ENCODE data around the gene TRIM14. TPM values are rescaled to one million over a fixed set of nuclear protein-coding genes. Genes with fewer than 3 reads are reported as not detected.
"Not testable (repeated sequence)": the region's sequence is repeated elsewhere in the genome, so short reads cannot be mapped to it uniquely, and the experiment has no call there.

TRIM14 gene
- total and polyA plus RNA-seq, 5 donors, result 1.2 to 8.1 (median 4.0) TPM

DNA sequence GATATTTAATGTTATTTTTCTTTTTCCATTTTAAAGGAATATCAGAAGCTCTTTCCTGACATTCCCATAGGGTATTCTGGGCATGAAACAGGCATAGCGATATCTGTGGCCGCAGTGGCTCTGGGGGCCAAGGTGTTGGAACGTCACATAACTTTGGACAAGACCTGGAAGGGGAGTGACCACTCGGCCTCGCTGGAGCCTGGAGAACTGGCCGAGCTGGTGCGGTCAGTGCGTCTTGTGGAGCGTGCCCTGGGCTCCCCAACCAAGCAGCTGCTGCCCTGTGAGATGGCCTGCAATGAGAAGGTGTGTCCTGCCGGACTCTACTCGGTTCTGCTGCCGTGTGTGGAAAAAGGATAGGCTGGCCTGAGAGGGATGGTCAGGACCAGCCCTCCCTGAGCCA is 38.2 kb downstream of the TRIM14 start:
- Histone ChIP-seq H3K4me3 (ENCODE audit: low read length) (no peak overlapping the region), H3K4me1 (ENCODE audit: control insufficient read depth, insufficient read depth, low read length) (no peaks in the 10 kb centered on the region), H3K27ac (ENCODE audit: low read length) (no peak overlapping the region), H3K27me3 (ENCODE audit: control insufficient read depth, insufficient read depth) (no peaks in the 10 kb centered on the region), H3K9me3 (ENCODE audit: control insufficient read depth, low read length) (no peaks in the 10 kb centered on the region)
- ATAC-seq (no peak), DNase-seq (no peak)
- intact Hi-C loops (cut with DNase I), result no loop called here
- WGBS, result 92% methylated on average over 12 of the region's 12 CpGs

DNA sequence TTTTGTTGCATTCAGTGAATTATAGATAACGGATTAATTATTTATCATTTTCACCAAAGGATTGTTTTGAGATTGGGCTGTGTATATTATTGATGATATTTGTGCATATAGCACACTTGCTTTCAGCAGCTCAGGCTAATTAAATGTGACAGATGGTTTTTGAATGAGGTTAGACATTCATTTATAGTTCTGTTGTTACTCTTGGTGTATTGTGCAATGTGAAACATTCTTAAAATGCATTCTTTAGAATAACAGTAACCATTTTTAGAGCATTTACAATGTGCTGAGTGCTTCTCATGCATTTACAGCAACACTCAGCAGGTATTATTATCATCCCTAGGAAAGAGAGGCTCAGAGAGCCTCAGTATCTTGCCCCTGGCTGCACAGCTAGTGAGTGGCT is 38.7 kb downstream of the TRIM14 start:
- intact Hi-C loops (cut with DNase I), result no loop called here
- Histone ChIP-seq H3K9me3 (ENCODE audit: control insufficient read depth, low read length) (no peaks in the 10 kb centered on the region), H3K4me3 (ENCODE audit: low read length) (no peak overlapping the region), H3K27me3 (ENCODE audit: control insufficient read depth, insufficient read depth) (no peaks in the 10 kb centered on the region), H3K4me1 (ENCODE audit: control insufficient read depth, insufficient read depth, low read length) (no peaks in the 10 kb centered on the region), H3K27ac (ENCODE audit: low read length) (no peak overlapping the region)
- 98% methylated on average over 1 of the region's 1 CpG for WGBS
- no peak for ATAC-seq
- no peak for DNase-seq

DNA sequence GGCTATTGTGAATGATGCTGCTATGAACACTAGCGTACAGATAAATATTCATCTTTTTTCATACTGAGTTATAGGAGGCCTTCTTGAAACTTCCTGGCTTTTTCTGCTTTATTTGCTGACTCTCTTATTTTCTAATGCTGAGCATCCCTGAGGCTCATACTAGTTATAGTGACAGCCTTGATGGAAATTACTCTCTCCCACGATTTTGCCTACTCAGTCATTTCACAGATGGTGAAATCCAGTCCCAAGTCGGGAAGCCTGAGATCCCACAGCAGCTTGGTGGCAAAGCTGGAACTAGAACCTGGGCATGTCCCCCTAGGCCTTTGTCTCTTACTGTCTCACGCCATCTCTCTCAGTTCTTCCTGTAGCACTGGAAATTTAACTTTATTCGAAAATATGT is 40.1 kb downstream of the TRIM14 start:
- H3K4me1 ChIP-seq (ENCODE audit: control insufficient read depth, insufficient read depth, low read length), result peaks cover 2% of the 10 kb centered on the region
- no peaks in the 10 kb centered on the region for H3K9me3 ChIP-seq (ENCODE audit: control insufficient read depth, low read length)
- DNase-seq (no peak), ATAC-seq (no peak)
- no peak overlapping the region for H3K4me3 ChIP-seq (ENCODE audit: low read length)
- H3K27ac ChIP-seq (ENCODE audit: low read length), result no peak overlapping the region
- WGBS, result 85% methylated on average over 5 of the region's 5 CpGs
- H3K27me3 ChIP-seq (ENCODE audit: control insufficient read depth, insufficient read depth), result no peaks in the 10 kb centered on the region
- intact Hi-C loops (cut with DNase I), result loop anchor here in 3 of 4 donors (5.0 to 10.0 kb wide), 3 partner anchors 176 to 186 kb away; partner anchors contain the start of gene TBC1D2 (in 1 of the 3)

DNA sequence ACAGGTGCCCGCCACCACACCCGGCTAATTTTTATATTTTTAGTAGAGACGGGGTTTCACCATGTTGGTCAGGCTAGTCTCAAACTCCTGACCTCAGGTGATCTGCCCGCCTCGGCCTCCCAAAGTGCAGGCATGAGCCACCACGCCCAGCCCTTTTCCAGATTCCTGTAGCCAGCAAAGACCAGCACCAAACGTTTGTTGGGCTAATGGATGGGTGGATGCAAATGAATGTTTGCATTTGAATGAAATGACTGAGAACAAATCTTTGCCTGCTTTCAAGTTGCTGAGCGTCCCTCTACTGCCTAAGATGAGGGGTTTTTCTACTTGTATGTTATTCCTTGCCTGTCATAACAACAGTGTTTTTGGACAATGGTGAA is 42.5 kb downstream of the TRIM14 start:
- 91% methylated on average over 8 of the region's 8 CpGs for WGBS
- ATAC-seq; H3K4me3 ChIP-seq (ENCODE audit: low read length); H3K9me3 ChIP-seq (ENCODE audit: control insufficient read depth, low read length); DNase-seq; H3K27ac ChIP-seq (ENCODE audit: low read length); H3K4me1 ChIP-seq (ENCODE audit: control insufficient read depth, insufficient read depth, low read length); H3K27me3 ChIP-seq (ENCODE audit: control insufficient read depth, insufficient read depth): not testable (repeated sequence)
- intact Hi-C loops (cut with DNase I), result loop anchor here in 3 of 4 donors (5.0 to 10.0 kb wide), 3 partner anchors 178 to 188 kb away; partner anchors contain the start of gene TBC1D2 (in 1 of the 3)

DNA sequence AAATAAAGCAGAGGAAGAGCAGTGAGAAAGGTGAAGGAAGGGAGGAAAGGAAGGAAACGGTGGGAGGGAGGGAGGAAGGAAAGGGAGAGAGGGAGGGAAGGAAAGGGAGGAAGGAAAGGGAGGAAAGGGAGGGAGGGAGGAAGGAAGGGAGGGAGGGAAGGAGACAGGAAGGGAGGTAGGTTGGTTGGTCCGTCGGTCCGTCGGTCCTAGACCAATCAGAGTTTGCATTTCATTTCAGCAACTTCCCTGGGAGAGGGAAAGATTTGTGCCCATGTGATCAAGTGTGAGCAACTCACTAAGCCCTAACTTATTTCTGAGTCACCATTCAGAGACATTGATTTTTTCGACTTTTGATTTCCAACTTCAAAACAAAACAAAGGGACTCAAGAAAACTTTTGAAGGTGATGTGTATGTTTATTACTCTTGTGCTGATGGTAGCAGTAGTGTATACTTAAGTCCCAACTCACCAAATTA is 43.7 kb downstream of the TRIM14 start:
- 46% methylated on average over 6 of the region's 6 CpGs for WGBS
- no peaks in the 10 kb centered on the region for H3K9me3 ChIP-seq (ENCODE audit: control insufficient read depth, low read length)
- no peak overlapping the region for H3K27ac ChIP-seq (ENCODE audit: low read length)
- ATAC-seq, result peak; percentile 48 to 61
- H3K4me3 ChIP-seq (ENCODE audit: low read length), result no peak overlapping the region
- no peaks in the 10 kb centered on the region for H3K27me3 ChIP-seq (ENCODE audit: control insufficient read depth, insufficient read depth)
- intact Hi-C loops (cut with DNase I), result loop anchor here in 3 of 4 donors (5.0 to 10.0 kb wide), 3 partner anchors 179 to 189 kb away; partner anchors contain the start of gene TBC1D2 (in 1 of the 3)
- DNase-seq, result no peak
- H3K4me1 ChIP-seq (ENCODE audit: control insufficient read depth, insufficient read depth, low read length), result peaks cover 2% of the 10 kb centered on the region

DNA sequence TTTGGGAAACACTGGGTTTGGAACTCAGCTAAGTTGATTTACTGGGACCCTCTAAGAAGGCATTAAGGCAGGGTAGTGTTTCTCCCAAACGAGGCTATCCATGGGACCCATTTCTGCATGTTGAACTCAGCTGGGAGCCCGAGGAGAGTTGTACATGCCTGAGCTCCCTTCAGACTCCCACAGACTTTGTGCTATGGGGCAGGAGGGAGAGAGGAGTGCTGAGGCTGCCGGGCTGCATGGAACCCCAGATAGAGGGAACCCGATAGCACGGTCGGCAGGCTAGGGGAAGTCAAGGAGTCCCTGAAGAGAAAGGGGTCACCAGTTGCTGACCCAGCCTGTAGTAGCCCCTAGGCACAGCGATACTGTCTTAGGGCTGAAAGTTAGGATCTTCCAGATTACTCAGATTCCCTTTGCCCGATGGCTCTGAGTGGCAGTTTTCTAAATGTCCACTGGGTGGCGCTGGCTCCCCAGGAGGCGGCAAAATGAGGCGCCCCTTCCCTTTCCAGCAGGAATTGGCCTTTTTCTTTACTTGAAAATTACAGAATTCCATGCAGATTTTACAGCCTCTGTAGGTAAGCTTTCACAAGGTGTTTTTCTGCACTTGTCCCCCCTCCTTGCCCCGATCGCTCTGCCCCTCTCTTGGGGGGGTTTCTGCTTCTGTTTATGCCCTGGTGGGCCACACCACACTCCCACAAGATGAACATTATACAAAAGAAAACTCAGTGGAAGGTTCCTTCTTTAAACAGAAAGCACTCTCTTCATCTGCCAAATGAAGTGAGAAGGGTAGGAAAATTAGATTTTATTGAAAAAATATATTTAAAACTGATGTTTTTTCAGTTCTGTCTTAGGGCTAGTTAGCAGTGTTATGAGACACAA is 44.7 kb downstream of the TRIM14 start:
- H3K4me3 ChIP-seq (ENCODE audit: low read length), result no peak overlapping the region
- ATAC-seq, result peak; percentile 20 to 58
- no peak overlapping the region for H3K27ac ChIP-seq (ENCODE audit: low read length)
- peak in 2 of 3 donors; percentile 74 to 75 for DNase-seq
- WGBS, result 31% methylated on average over 13 of the region's 13 CpGs
- intact Hi-C loops (cut with DNase I), result loop anchor here in 2 of 4 donors (10.0 kb wide), 2 partner anchors 180 to 190 kb away; partner anchors contain the start of gene TBC1D2 (in 1 of the 2)
- H3K4me1 ChIP-seq (ENCODE audit: control insufficient read depth, insufficient read depth, low read length), result peaks cover 2% of the 10 kb centered on the region
- no peaks in the 10 kb centered on the region for H3K9me3 ChIP-seq (ENCODE audit: control insufficient read depth, low read length)
- H3K27me3 ChIP-seq (ENCODE audit: control insufficient read depth, insufficient read depth), result no peaks in the 10 kb centered on the region

DNA sequence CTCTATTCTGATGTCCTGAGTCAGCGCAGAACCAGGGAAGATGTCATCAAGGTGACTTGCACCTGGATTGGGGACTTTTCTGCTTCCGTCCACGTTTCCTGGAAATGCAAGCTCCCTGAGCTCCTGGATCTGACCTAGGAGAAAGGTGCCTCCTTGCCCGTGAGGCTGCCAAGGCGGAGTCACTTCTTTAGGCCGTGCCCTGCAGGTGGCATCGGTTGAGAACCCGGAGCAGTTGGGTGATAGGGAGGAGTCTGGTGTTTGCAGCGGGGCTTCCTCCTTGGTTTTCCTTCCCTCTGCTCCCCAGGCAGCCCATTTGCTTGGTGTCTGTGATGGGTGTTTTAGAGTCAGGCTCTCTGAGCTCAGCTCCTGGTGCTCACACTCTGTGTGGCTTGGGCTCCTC is 47.3 kb downstream of the TRIM14 start:
- H3K4me3 ChIP-seq (ENCODE audit: low read length), result no peak overlapping the region
- intact Hi-C loops (cut with DNase I), result loop anchor here in 2 of 4 donors (10.0 kb wide), 2 partner anchors 183 to 193 kb away; partner anchors contain the start of gene TBC1D2 (in 1 of the 2)
- ATAC-seq, result peak in 1 of 2 donors; percentile 17
- no peak overlapping the region for H3K27ac ChIP-seq (ENCODE audit: low read length)
- 88% methylated on average over 9 of the region's 9 CpGs for WGBS
- H3K27me3 ChIP-seq (ENCODE audit: control insufficient read depth, insufficient read depth), result no peaks in the 10 kb centered on the region
- peaks cover 2% of the 10 kb centered on the region for H3K4me1 ChIP-seq (ENCODE audit: control insufficient read depth, insufficient read depth, low read length)
- DNase-seq, result no peak
- H3K9me3 ChIP-seq (ENCODE audit: control insufficient read depth, low read length), result no peaks in the 10 kb centered on the region

DNA sequence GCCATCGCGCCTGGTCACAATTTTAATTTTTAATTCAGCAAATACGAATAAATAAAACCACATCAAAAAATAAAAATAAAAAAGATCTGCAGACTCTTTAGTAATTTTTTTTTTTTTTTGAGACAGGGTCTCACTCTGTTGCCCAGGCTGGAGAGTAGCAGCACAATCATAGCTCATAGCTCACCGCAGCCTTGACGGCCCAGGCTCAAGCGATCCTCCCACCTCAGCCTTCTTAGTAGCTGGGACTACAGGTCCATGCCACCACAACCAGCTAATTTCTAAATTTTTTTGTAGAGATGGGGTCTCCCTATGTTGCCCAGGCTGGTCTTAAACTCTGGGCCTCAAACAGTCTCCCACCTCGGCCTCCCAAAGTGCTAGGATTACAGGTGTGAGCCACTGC is 48.3 kb downstream of the TRIM14 start:
- H3K4me1 ChIP-seq (ENCODE audit: control insufficient read depth, insufficient read depth, low read length), result peaks cover 2% of the 10 kb centered on the region
- DNase-seq (no peak), ATAC-seq (no peak)
- no peaks in the 10 kb centered on the region for H3K27me3 ChIP-seq (ENCODE audit: control insufficient read depth, insufficient read depth)
- H3K9me3 ChIP-seq (ENCODE audit: control insufficient read depth, low read length), result no peaks in the 10 kb centered on the region
- 97% methylated on average over 7 of the region's 7 CpGs for WGBS
- intact Hi-C loops (cut with DNase I), result loop anchor here in 2 of 4 donors (10.0 kb wide), 2 partner anchors 184 to 194 kb away; partner anchors contain the start of gene TBC1D2 (in 1 of the 2)
- no peak overlapping the region for H3K4me3 ChIP-seq (ENCODE audit: low read length)
- H3K27ac ChIP-seq (ENCODE audit: low read length), result no peak overlapping the region

DNA sequence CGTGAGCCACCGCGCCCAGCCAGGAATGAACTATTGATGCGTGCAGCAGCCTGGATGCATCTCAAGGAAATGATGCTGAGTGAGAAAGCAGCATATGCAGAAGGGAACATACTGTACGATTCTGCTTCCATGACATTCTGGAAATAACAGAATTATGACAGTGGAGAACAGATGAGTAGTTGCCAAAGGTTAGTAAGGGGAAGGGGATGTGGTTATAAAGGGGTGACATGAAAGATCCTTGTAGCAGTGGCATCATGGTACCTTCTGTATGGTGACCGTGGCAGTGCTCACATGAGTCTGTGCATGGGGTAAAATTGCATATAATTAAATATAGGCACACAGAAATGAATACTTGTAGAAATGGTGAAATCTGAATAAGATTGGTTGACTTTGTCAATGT is 49.5 kb downstream of the TRIM14 start:
- Histone ChIP-seq H3K27me3 (ENCODE audit: control insufficient read depth, insufficient read depth) (no peaks in the 10 kb centered on the region), H3K9me3 (ENCODE audit: control insufficient read depth, low read length) (no peaks in the 10 kb centered on the region), H3K27ac (ENCODE audit: low read length) (no peak overlapping the region), H3K4me3 (ENCODE audit: low read length) (no peak overlapping the region), H3K4me1 (ENCODE audit: control insufficient read depth, insufficient read depth, low read length) (no peaks in the 10 kb centered on the region)
- no peak for DNase-seq
- intact Hi-C loops (cut with DNase I), result no loop called here
- 96% methylated on average over 6 of the region's 6 CpGs for WGBS
- ATAC-seq, result no peak

DNA sequence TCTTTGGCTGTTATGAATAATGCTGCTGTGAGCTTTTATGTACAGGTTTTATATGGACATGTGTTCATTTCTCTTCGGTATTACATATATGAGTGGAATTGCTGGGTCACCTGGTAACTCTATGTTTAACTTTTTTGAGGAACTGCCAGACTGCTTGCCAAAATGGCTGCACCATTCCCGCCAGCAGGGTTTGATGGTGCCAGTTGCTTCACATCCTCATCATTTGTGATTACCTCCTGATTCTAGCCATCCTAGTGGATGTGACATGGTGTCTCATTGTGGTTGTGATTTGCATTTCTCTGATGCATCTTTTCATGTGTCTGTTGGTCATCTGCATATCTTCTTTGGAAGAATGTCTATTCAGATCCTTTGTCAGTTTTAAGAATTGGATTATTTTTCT is 51.8 kb downstream of the TRIM14 start:
- DNase-seq (no peak), ATAC-seq (no peak)
- 94% methylated on average over 2 of the region's 2 CpGs for WGBS
- no peak overlapping the region for H3K27ac ChIP-seq (ENCODE audit: low read length)
- H3K27me3 ChIP-seq (ENCODE audit: control insufficient read depth, insufficient read depth), result no peaks in the 10 kb centered on the region
- no peaks in the 10 kb centered on the region for H3K9me3 ChIP-seq (ENCODE audit: control insufficient read depth, low read length)
- H3K4me3 ChIP-seq (ENCODE audit: low read length), result no peak overlapping the region
- no peaks in the 10 kb centered on the region for H3K4me1 ChIP-seq (ENCODE audit: control insufficient read depth, insufficient read depth, low read length)
- intact Hi-C loops (cut with DNase I), result no loop called here

DNA sequence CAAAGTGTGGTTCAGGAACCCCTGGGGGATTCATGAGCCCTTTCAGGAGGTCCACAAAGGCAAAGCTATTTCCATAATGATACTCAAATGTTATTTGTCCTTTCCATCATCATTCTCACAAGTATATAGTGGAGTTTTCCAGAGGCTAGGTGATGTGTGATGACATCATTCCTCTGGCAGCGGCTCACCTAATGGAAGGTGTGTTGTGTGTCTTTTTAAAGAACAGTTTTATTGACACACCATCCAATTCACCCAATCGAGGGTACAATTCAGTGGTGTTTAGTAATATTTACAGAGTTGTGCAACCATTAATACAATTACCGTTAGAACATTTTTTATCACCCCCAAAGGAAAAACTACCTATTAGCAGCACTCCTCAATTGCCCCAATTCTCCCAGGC is 52.8 kb downstream of the TRIM14 start:
- no peaks in the 10 kb centered on the region for H3K27me3 ChIP-seq (ENCODE audit: control insufficient read depth, insufficient read depth)
- no peak for ATAC-seq
- H3K4me1 ChIP-seq (ENCODE audit: control insufficient read depth, insufficient read depth, low read length), result no peaks in the 10 kb centered on the region
- no peak overlapping the region for H3K4me3 ChIP-seq (ENCODE audit: low read length)
- intact Hi-C loops (cut with DNase I), result no loop called here
- no peak overlapping the region for H3K27ac ChIP-seq (ENCODE audit: low read length)
- WGBS, result 92% methylated on average over 3 of the region's 3 CpGs
- DNase-seq, result no peak
- no peaks in the 10 kb centered on the region for H3K9me3 ChIP-seq (ENCODE audit: control insufficient read depth, low read length)
